Measurements from ENCODE around the gene RBBP6.

Gene RBBP6

DNA sequence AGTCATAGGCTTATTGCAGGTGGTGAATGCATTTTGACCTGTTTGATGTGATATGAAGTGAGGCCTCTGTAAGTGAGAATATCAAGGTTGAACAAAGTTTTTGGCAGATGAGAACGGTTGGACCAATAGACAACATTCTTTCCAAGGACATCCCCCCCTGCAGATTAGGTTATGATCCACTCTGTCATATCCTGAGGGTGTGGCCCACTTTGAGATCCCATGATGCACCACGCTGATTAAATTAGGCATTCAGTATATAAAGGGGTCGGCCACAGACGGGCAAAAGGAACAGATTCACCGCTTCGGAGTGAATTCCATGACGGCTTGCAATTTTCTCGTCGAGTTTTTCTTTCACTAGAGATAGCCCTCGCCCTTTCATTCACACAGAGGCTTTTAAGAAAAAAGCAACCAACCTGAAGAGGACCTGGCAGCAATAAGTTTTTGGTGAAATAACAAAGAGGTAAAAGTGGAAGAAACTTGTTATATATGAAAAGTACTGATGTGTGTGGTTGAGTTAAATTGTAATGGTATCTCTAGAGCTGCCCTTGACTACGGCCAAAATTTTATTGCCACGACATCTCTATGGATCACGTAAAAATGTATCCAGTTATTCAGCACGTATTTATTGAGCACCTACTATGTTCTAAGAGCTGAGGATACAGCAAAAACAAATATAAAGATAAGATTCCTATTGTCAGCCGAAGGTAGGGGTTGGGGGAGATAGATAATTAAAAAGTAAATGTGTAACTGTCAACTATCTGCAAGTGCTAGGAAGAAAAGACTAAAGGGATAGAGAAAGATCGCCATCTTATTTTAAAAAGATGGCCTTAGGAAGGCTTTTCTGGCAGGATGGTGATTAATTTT, 1.7 kb upstream of the RBBP6 start:
- no peak for FAIRE-seq
- TF ChIP-seq POLR2A (IDR thresholded peaks at IDR 0.05; ENCODE audit: low read depth, low read length) = no peak
- no peak for DNase-seq (ENCODE audit: insufficient read length, low spot score)

DNA sequence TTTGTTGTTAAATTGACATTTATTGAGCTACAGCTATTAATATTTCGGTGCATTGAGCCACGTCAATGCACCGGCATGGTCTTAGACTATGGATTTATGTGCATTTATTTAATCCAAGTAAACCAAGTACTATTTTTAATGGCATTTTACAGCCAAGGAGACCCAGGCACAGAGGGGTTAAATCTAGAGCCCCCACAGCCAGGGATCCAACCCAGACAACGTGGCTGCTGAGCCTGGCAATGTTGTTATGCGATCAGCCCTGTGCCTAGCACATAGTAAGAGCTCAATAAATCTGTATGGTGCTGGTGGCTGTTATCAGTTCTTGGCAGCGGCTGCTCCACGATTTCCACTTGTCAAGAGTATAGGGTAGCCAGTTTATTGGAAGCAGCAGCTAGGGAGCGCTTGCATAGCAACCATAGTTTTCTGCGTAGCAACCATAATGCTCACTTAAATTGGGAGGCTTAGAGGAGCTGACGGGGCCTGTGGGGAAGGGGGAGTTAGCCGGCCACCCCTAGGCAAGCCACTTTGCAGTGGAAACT, 541 bp upstream of the RBBP6 start:
- peak; percentile 6 for FAIRE-seq
- TF ChIP-seq POLR2A (IDR thresholded peaks at IDR 0.05; ENCODE audit: low read depth, low read length) = no peak
- DNase-seq (ENCODE audit: insufficient read length, low spot score) = peak; percentile 16

DNA sequence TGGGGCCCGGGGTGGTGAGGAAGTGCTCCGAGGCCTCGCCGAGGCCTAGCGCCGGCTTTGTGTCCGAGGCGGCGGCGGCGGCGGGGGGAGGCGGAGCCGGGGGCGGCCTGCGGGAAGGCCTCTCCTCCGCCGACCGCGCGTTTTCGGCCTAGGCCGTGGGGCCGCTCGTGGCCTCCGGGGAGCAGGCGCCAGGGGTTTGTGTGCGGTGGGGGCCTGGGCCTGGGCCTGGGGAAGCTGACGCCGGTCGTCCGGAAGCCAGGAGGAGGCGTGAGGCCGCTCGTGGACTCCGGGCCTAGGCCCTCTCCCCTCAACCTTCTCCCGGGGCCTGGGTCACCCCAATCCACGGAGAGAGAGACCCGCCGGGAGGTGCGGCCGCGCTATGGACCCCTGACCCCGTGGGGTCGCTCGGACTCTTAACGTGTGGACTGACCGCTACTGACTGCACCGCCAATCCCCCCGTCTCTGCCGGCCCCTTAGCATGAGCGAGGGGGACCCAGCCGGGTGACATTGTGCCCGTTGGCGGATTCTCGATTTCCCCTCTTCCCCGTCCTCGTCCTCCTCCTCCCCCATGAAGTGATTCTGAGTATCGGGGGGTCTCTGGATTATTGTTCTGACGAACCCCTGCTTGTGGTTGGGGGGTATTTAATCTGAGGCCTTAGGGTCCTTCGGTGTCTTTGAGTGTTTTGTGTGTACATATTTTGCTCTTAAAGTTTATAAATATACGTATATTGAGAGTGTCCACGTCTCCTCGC, 660 bp downstream of the RBBP6 start:
- DNase-seq (ENCODE audit: insufficient read length, low spot score) (no peak), FAIRE-seq (no peak)
- TF ChIP-seq POLR2A (IDR thresholded peaks at IDR 0.05; ENCODE audit: low read depth, low read length) = no peak

DNA sequence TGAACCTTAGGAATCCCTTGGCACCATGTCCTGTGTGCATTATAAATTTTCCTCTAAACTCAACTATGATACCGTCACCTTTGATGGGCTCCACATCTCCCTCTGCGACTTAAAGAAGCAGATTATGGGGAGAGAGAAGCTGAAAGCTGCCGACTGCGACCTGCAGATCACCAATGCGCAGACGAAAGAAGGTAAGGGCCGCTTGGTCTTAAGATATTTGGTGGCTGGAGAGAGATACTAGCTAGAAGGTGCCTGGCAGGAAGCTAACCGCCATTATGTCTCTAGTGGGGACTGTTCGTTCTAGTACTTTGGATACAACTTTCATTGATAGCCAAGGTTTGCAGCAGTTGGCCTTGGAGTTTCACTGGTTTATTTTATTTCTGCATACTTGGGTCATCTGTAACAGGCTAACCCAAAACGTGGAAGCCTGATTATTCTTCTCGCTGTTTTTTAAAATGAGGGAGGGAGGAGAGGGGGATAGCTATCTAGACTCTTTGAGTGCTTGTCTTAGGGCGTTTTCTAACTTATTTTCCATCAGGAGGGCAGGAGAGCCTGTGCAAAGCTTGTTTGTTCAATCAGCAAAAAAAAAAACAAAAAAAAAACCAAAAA, 1.3 kb downstream of the RBBP6 start:
- DNase-seq (ENCODE audit: insufficient read length, low spot score) (no peak), FAIRE-seq (no peak)
- TF ChIP-seq POLR2A (IDR thresholded peaks at IDR 0.05; ENCODE audit: low read depth, low read length) = no peak

DNA sequence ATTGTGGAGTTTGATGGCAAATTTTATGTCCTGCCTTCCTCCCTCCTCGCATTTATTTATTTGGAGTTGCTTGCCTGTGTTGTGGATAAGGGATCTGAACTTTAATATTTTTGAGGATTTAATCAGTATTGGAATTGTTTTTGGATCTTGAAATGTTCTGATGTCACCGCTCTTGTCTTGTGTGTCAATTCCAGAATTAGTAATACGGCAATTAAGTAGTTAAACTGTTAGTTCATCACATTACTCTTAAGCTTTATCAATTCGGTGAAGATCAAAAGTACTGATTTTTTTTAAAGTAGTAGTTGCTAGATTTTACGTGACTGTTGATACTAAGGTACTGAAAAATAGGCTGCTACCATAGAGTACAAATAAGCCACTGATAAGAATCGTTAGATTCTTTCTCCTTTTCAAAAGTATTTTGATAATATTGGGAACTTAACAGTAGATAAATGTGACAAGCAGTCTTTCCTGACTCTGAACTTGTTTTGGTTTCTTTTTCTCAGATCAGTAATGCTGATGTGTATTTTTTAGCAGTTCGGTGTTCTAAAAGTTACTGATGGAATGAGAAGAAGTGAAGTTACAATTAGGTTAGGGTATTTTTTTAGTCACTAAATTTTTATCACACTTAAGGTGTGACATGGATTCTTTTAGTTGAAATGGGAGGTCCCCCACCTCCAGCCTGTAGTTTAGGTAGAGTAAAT, 2.0 kb downstream of the RBBP6 start:
- DNase-seq (ENCODE audit: insufficient read length, low spot score) (no peak), FAIRE-seq (no peak)
- no peak for TF ChIP-seq POLR2A (IDR thresholded peaks at IDR 0.05; ENCODE audit: low read depth, low read length)

DNA sequence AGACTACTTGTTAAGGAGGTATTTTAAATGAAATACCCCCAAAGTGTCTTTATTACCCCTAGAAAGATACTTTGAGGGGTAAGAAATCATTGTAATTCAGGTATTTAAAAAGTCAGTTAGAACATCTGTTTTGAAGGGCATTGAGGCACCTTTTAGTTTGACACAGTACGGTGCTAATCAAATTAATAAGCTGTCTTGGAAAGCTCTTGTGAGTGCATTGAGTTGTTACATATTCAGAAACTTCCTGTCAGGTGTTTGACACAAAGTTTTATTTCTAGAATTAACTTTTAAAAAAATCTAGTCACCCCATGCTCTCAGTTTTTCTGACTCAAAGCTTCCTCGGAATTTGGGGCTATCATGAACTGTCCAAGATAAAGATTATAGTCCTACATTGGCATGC, 4.6 kb downstream of the RBBP6 start:
- no peak for DNase-seq (ENCODE audit: insufficient read length, low spot score)
- no peak for FAIRE-seq
- no peak for TF ChIP-seq POLR2A (IDR thresholded peaks at IDR 0.05; ENCODE audit: low read depth, low read length)

DNA sequence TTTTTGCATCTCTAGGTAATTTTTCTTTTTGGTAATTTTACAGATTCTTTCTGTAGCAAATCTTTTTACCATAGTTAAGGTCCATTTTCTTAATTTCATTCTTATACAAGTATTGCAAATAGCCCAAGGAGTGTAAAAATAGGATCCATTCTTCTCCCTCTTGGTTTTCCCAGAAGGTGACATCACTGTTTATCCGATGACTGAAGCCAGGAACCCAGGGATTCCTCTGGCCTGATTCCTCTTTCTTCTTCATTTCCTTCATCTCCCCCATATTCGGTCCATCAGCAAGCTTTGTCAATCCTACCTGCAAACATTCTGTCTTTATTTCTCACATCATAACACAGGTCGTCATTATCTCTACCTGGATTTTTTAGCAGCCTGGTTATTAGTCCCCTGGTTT, 5.3 kb downstream of the RBBP6 start:
- TF ChIP-seq POLR2A (IDR thresholded peaks at IDR 0.05; ENCODE audit: low read depth, low read length) = no peak
- no peak for FAIRE-seq
- no peak for DNase-seq (ENCODE audit: insufficient read length, low spot score)

DNA sequence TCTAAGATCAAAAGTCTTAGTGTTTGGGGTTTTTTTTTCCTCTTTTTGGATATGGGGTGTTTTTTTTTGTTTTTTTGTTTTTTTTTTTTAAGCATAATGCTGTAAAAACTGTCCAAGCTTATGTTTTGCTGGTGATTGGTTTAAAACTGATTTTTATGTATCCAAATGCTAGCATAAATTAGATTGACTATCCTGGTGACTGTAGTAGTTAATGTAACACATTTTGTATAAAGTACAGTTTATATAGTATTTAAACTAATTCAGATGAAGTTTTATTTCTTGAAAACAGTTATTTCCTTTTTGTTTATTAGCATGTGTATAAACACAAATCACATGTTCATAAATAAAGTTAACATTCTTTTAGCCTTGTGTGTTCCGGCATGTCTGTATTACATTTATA, 10.9 kb downstream of the RBBP6 start:
- DNase-seq (ENCODE audit: insufficient read length, low spot score) (no peak), FAIRE-seq (no peak)
- TF ChIP-seq POLR2A (IDR thresholded peaks at IDR 0.05; ENCODE audit: low read depth, low read length) = no peak

DNA sequence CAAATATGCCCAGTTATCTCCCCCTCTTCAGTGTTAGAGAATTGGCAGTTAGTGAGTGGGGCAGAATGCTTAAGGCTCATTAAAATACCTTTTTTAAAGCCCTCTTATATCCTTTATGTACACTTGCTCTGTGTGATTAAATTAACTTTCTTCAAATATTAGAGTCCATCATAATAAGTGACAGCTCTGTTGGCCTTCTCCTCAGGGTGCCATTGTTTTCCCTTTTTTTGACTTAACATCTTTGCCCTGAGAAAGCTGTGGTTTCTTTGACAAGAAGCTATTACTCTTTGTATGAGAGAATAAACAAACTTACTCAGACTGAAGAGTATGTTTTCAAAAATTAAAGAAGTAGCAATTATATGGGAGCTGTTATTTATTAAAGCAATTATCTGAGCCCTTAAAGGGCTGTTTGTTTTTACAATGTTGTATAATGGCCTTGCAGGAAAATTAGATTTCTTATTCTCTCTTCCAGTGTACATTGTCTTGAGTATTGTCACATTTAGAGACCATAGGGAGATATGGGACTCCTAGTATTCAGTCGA, 13.4 kb downstream of the RBBP6 start:
- TF ChIP-seq POLR2A (IDR thresholded peaks at IDR 0.05; ENCODE audit: low read depth, low read length) = no peak
- DNase-seq (ENCODE audit: insufficient read length, low spot score) (no peak), FAIRE-seq (no peak)

DNA sequence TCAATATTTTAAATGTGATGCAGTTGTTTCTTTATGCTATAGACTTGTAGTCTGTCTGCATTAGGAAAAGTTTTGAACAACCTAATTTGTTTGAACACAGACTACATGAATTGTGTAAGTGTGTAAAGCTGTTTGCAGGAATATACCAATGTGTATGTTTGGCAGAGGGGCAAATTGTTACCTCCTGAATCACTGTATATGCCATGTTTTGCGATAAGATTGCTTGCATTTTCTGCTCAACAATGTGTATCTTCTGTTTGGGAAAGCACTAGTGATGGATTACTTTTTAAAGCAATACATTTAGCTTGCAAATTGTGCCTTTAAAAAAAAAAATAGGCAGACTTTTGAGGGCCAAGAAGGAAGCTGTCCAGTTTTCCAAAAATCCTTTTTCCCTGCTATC, 14.6 kb downstream of the RBBP6 start:
- TF ChIP-seq POLR2A (IDR thresholded peaks at IDR 0.05; ENCODE audit: low read depth, low read length) = no peak
- no peak for DNase-seq (ENCODE audit: insufficient read length, low spot score)
- FAIRE-seq = peak; percentile 33

DNA sequence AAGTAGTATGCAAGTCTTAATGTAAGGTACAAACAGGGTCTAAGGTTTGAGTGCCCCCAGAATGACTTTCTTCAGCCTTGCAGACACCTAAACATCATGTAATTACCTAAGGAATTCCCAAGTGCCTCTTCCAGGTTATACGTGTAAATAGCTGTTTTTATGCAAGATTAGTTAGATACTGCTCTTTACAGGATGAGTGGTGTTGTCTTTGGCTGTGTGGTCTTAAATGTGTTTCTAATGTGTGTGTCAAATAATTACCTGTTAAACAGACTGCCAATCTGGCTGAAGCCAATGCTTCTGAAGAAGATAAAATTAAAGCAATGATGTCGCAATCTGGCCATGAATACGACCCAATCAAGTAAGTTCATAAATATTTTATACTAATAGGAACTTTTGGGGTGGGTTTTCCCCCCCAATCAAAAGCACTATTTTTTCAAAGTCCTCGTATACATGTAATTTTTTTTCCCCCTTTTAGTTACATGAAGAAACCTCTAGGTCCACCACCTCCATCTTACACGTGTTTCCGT, 16.0 kb downstream of the RBBP6 start:
- DNase-seq (ENCODE audit: insufficient read length, low spot score) = no peak

DNA sequence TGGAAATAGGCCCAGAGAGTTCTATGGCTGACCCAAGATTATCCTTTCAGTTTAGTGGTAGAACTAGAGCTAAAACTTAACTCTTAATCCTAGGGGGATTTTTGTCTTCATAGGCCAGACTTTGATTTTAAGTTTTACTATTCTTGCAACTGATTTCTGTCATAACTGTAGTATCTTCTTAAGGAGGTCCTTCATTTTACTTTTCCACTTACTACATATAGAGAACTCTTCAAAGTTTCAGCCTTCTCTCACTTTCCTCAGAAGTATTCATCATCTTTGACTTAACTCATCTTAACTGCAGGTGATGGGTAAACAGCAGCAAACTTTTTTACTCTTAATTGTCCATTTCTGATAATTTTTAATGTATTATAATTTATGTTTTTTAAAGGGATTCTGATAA, 23.4 kb downstream of the RBBP6 start:
- no peak for TF ChIP-seq POLR2A (IDR thresholded peaks at IDR 0.05; ENCODE audit: low read depth, low read length)
- no peak for FAIRE-seq
- no peak for DNase-seq (ENCODE audit: insufficient read length, low spot score)

More for the DNA sequence above, 16.0 kb downstream of the RBBP6 start:
- no peak for FAIRE-seq
- no peak for TF ChIP-seq POLR2A (IDR thresholded peaks at IDR 0.05; ENCODE audit: low read depth, low read length)

DNA sequence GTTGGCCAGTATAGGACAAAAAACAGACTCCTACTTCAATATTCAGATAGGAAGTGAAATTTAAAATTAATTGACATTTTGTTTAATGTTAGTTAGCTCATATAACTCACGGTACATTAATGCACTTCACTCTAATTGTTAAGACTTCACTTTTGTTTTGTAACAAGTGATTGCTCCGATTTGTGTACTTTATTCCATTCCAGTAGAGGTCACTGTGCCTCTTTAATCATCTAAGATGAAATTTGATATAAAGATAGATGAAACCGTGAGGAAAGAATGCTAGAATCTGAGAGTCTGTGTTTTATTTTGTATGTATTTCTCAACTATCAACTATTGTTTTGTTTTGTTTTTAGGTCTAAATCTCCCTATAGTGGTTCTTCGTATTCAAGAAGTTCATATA, 29.0 kb downstream of the RBBP6 start:
- FAIRE-seq (peak; percentile 68), DNase-seq (ENCODE audit: insufficient read length, low spot score) (no peak)
- TF ChIP-seq POLR2A (IDR thresholded peaks at IDR 0.05; ENCODE audit: low read depth, low read length) = no peak

Data from H54 (cell line).